G401 (cell line): ENCODE results near the gene WASHC4. TPM values are rescaled to one million over a fixed set of nuclear protein-coding genes. Genes with fewer than 3 reads are reported as not detected.
"Not testable (repeated sequence)": the region's sequence is repeated elsewhere in the genome, so short reads cannot be mapped to it uniquely, and the experiment has no call there.

ENCODE experiments used
- DNase-seq: peaks from one replicate; pipeline ENCODE4 v3.0.0-alpha.2; 2015; ENCODE audit warnings: low spot score
- in situ Hi-C: cut with HindIII; loops from 2 replicates; pipeline ENCODE4 v1.10.0; 2016; ENCODE audit warnings: low sequenced_read_pairs, mixed read lengths
- total RNA-seq: library from RNA; depleted of rRNA; stranded (reverse); fragments of >200 nt; shearing (Covaris generic); gene quantifications from 2 replicates; pipeline ENCODE4 v1.2.3, GENCODE V29; 2014

WASHC4 gene
- total RNA-seq, 1 experiment from 2014 or later: 77.3 TPM

DNA sequence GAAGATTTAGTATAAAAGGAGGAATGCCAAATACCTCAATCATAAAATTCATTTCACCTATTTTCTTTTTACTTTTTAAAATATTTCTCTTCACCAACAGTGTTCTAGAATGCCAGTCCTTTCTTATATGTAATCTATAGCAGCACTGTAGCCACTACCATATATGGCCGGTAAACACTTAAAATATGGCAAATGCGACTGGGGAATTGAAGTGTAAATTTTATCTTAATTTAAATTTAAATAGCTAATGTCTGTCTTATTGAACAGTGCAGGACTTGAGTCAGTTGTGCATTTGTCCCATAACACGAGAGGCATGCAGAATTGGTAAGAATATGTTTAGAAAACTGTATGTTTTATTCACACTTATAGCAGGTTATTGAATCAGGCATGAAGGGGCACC lies 50.1 kb downstream of the WASHC4 start:
- in situ Hi-C loops: no loop called here

DNA sequence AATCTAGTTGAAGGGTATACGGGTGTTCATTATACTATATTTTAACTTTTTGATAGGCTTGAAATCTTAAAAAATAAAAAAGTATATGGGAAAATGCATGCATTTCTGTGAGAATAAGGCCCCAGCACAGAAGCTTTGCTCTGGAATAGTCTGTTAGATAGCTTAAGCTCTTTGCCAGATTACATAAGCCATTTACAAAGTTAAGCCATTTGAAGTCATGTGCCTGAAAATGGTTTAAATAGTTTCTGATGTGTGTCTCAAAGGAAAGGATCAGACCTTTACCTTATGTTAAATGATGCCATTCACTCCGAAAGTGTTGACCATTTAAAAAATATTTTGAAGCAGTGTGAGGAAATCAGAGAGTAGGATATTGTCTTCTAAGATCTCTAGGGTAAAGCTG lies 51.3 kb downstream of the WASHC4 start:
- in situ Hi-C loops: no loop called here
- no peak for DNase-seq

More for the DNA sequence above, 50.1 kb downstream of the WASHC4 start:
- DNase-seq: no peak

DNA sequence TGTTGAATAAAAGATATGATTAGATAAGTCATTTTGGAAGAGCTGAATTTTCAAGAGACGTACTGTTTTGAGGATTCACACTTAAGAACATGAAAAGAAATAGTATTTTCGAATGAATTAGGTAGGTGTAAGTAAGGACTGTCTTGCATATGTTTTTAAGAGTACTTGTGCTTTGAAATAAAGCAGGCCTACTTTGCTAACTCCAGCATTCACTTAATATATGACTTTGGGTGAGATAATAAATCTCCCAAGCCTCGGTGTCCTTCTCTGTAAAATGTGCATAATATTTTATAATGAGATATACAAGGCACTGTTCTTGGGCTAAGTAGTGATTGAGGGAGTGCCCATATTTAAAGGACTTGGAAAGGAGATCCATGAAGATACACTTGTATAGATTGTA lies 54.6 kb downstream of the WASHC4 start:
- in situ Hi-C loops: no loop called here
- no peak for DNase-seq

DNA sequence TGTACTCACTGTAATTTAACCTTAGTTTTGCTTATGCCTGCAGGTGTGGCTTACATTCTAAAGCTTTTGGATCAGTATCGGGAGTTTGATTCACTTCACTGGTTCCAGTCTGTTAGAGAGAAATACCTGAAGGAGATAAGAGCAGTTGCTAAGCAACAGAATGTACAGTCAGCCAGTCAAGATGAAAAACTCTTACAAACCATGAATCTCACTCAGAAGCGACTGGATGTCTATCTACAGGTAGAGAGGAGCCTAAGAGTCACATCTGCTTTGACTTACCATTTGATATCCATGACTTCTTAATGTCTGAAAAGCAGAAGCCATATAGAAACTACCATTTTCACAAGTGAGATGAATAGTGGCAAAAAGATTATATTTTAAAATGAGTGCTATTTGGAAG lies 56.5 kb downstream of the WASHC4 start:
- DNase-seq: no peak
- in situ Hi-C loops: no loop called here

DNA sequence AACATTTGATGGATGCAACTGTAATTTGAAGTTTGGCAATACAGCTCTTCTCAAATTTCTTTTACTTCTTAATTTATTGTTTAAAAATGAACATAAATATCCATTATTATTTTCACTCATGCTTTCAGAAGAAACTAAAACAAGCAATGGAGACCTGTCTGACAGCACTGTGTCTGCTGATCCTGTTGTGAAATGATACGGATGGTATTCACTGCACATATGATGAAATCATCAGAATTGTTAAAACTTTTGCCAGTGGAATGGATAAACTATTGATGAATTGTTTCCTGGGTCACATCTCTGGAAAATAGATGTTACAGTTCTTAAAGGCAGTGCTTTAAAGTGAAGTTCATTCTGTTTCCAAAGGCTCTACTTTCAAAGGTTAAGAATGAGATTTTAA lies 59.2 kb downstream of the WASHC4 start:
- no peak for DNase-seq
- in situ Hi-C loops: no loop called here

DNA sequence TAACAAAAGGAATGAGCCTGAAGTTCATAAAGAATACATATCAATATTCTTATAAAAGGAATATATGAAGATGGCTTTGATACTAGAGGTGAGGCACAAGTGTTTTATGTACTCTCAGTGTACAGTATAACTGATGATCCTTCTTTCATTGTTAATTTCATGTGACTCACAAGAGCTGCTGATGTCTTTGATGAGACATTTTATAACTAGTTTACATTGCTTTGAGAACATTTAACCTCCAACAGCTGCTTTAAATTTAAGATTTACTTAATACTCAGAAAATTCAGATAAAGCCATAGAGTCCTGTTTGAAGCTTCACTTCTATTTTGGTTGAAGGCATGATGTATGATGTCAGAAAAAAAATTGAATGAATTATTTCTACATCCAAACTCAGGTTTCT lies 59.8 kb downstream of the WASHC4 start:
- no peak for DNase-seq
- in situ Hi-C loops: no loop called here

DNA sequence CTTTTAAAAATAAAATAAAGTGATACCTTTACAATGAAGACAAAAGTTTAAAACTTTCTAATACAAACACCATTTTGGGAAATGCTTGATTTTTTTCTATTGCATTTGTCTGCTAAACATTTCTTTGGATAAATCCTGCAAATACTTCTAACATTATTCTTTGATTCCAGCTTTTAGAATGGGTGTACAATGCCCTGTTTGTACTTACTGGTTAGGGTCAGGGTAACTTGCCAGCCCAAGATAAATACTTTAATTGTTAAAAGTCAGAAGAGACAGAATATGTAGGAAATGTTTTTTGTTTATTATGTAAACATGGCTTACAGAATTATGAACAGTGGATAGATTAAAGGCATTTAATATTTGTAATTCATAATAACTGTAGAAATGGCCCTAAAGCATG lies 60.5 kb downstream of the WASHC4 start:
- DNase-seq: no peak
- in situ Hi-C loops: no loop called here

DNA sequence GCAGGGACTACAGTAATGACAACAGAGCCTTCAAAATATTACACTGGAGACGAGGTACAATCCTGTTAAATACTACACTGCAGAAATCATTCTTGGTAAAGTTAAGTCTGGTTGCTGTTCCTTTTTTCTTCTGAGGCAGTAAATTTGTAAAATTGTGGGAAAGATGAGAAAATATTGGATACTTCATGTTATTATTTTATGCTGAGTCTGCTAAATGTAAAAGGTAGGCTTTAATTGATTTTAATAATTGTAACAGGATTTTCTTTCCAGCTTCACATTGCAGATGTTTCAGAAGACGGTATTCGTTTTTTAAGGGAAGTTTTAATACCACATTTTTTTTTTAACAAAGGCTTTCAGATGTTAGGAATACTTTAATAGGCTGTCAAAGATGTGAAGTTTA lies 62.6 kb downstream of the WASHC4 start:
- in situ Hi-C loops: no loop called here
- no peak for DNase-seq

DNA sequence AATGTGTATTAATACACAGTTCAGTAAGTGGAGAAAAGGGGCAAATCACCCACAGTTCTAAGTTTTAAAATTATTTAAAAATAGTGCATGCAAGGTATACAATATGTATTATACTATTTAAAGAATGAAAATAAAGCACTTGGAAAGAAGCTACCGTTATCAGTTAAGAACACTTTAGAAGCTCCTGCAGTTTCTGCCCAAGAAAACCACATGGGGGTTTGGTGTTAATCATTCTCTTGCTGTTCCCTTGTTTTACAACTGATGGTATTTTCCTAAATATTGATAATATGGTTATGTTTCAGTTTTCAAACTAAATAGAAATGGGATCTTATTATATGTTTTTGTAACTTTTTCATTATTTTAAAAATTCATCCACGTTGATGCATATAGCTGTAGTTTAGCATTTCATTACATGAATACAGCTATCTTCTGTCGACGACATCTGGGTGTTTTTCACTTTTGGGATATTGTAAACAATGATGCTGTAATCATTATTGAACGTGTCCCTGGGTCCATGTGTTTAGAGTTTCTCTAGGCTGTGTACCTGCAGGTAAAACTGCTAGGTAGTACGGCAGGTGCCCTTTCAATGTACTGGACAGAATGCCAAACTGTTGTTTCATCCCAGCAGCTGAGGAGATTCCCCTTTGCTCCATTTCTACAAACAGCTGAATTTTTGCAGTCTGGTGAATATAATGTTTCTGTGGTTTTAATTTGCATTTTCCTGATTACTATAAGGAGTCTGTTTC lies 64.3 kb downstream of the WASHC4 start:
- no peak for DNase-seq
- in situ Hi-C loops: no loop called here

DNA sequence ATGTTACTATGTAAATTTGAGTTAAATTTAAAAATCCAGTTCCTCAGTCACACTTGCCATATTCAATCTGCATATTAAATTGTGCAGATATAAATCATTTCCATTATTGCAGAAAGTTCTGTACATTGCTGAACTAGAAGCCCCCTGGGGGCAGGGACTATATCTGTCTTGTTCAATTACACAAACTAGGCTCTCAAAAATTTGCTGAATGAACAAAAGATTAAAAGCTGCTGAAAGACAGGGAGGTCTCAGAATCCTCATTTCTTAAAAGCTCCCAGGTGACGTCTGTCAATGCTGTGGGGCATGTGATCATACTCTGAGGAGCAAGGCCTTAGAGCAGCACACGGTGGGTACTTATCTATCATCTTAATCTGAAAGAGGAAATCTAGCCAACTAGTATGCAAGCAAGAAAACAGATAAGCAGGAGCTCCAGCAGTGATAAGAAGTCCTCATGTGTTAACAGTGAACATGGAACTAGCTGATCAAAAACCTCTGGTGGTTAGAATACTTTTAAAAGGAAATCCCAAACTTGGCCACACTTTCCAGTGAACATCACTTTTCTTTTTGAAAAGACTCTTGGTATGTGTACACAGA lies 68.0 kb downstream of the WASHC4 start:
- in situ Hi-C loops: no loop called here
- no peak for DNase-seq

DNA sequence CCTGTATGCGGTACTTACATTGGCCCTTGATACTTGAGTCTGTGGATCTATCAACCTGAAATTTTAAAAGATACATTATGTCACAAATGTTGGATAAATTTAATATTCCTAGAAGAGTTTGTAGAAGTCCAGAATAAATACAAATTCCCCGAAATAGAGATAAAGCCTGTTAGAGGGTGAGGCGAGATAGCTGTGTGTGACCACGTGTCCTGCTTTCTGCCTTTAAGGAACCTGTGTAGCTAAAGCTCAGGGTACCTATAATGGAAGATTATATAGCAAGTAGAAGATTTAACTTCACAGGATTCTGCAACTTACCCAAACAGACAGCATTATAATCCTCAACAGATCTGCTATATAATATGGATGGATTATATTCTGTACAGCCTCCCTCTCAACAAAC lies 69.7 kb downstream of the WASHC4 start:
- DNase-seq: no peak
- in situ Hi-C loops: no loop called here

DNA sequence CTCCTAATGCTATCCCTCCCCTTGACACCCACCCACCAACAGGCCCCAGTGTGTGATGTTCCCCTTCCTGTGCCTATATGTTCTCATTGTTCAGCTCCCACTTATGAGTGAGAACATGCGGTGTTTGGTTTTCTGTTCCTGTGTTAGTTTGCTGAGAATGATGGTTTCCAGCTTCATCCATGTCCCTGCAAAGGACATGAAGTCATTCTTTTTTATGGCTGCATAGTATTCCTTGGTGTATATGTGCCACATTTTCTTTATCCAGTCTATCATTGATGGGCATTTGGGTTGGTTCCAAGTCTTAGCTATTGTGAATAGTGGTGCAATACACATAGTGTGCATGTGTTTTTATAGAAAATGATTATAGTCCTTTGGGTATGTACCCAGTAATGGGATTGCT lies 71.6 kb downstream of the WASHC4 start:
- DNase-seq: not testable (repeated sequence)

DNA sequence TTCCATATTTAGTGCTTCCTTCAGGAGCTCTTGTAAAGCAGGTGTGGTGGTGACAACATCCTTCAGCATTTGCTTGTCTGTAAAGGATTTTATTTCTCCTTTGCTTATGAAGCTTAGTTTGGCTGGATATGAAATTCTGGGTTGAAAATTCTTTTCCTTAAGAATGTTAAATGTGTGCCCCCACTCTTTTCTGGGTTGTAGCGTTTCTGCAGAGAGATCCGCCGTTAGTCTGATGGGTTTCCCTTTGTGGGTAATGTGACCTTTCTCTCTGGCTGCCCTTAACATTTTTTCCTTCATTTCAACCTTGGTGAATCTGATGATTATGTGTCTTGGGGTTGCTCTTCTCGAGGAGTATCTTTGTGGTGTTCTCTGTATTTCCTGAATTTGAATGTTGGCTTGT lies 75.9 kb downstream of the WASHC4 start:
- DNase-seq, in situ Hi-C loops: not testable (repeated sequence)

More for the DNA sequence above, 71.6 kb downstream of the WASHC4 start:
- in situ Hi-C loops: not testable (repeated sequence)

DNA sequence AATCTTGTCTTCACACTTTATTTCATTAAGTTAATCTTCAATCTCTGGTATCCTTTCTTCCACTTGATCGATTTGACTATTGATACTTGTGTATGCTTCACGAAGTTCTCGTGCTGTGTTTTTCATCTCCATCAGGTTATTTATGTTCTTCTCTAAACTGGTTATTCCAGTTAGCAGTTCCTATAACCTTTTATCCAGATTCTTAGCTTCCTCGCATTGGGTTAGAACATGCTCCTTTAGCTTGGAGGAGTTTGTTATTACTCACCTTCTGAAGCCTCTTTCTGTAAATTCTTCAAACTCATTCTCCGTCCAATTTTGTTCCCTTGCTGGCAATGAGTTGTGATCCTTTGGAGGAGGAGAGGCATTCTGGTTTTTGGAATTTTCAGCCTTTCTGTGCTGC lies 76.4 kb downstream of the WASHC4 start:
- DNase-seq, in situ Hi-C loops: not testable (repeated sequence)

DNA sequence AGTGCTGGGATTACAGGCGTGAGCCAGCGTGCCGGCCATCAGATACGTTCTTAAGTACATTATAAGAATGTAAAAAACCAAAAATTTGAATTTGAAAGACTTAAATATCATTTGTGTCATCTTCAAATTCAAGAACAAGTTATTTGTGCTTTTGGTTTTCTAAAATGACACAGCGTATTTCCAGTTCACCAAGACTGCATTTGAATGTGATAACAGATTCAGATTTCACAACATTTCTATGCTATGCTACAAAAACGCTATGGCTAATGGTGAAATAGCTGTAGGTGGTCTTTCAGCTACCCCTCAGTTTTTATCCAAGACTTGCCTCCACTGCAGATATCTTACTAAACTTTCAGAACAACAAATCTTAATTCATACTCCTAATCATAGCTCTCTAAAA lies 81.8 kb downstream of the WASHC4 start:
- no peak for DNase-seq
- in situ Hi-C loops: no loop called here

DNA sequence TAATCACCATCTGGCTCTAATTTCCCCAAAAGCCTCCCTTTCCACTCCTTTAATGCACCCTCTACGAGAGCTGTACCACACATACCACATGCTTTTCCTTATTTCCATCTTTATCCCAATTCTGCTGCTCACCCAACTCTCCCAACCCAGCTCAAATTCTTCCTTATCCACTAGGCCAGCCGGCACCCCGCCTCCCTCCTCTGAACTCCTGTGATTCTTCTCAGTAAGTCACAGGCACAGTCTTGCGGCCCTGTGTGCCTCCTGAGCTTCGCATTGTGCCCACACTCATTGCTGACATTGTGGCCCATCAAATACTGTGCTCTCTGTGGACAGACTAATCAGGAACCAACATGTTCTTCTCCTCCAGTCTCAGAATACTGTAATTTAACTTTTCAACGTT lies 83.0 kb downstream of the WASHC4 start:
- in situ Hi-C loops: no loop called here
- DNase-seq: no peak

DNA sequence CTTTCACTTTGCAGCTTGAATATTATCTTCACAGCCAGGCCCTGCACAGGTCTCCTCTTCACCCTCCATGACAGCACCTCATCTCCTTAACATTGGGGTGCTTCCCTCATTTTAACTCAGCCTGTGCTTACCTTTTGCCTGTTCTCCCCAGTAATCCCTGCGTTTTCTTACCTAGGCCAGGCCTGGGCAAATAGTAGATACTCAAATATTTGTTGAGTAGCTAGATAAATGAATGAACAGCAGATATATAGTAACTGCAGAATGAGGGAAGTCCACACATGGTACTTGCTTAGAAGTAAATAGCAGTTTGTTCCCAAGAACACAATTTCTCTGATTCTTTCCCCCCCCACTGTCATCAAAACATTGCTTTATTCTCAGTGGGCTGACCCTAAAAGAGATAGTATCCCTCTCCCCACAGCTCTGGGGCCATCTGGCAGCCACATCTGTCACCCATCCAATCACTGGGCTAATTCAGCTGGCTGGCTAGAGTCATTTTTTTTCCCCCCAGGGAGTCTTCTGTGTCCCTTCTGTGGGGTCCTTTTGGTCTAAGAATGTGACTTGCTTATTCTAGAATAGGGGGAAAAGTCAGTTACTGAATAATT lies 85.2 kb downstream of the WASHC4 start:
- no peak for DNase-seq
- in situ Hi-C loops: no loop called here

DNA sequence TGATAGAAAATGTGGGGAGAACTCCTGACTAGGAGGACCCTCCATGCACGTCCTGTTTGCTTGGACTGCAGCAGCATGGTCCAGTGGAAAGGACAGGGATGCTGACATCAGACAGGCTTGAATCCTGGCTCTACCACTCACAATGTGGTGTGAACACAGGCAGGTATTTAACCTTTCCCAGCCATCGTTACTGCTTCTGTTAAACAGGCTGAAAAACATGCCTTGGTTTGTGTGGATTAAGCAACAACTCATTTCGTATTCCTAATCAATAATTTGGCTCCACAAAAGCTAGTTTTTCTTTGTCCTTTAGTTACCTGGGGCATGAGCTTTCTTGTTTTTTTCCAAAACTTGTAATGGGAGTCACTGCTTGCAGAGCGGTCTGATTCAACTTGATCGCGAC lies 87.4 kb downstream of the WASHC4 start:
- no peak for DNase-seq
- in situ Hi-C loops: no loop called here

DNA sequence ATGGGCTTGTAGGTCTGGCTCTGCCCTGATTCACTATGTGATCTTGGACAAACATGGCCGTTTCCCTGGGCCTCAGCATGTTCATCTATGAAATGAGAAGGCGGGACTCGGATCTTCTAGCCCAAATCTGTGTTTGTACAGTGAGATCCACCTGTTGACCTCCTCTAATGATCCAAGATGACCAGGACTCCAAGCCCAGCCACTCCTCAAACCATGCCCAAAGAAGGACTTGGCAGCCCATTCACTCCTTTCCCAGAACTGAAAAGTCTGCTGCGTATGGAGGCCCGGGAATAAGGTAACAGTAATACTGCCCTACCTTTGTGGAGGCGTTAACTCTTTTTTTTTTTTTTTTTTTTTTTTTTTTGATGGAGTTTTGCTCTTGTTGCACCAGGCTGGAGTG lies 88.6 kb downstream of the WASHC4 start:
- in situ Hi-C loops: no loop called here
- DNase-seq: no peak

DNA sequence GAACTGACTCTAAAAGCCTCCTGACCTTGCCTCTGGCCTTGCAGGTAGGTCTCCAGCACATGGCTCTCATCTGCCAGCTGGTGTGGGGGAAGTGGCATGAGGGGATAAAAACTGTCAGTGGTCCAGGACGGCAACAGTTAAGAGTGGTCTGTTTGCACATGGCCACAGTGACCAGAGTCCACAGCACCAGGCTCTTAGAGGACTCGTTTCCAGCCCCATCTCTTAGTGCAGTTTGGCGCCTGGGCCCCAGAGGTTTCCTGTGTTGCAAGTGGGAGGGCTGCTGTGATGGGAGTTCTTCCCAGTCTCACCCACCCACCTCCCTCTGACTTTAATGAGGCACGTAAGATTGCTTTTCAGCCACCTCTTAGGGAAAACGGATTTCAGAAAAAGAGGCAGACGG lies 91.4 kb downstream of the WASHC4 start:
- in situ Hi-C loops: no loop called here

DNA sequence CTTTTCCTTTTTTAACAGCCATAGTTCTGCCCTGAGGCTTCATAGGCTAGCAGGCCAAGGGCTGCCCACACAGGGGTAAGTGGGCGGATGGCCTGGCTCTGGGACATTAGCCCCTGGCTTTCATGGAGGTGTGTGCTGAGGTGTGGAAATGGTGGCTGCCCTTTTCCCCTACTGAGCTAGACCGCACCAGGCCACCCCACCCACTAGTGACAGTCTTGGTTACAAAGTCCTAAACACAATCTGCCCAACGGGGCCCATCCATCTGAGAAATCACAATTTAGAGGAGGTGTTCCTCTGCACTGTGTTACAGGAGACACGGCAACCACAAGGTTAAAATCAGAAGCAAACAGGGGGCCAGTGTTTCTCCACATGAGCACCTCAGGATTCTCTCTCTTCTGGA lies 92.9 kb downstream of the WASHC4 start:
- in situ Hi-C loops: no loop called here

More for the DNA sequence above, 91.4 kb downstream of the WASHC4 start:
- DNase-seq: no peak

More for the DNA sequence above, 92.9 kb downstream of the WASHC4 start:
- no peak for DNase-seq
